ENCODE data around the gene SAMD9.

Gene SAMD9

GRCh38 chr7:93117852-93118530, at the start of gene SAMD9:
TSS of gene SAMD9 (minus strand) at chr7:93117979. CDS start at chr7:93106097, 11,882 bp downstream.
- Mint-ChIP-seq H3K27me3 (no peaks in the 10 kb centered on the region), H3K4me1 (peaks cover 32% of the 10 kb centered on the region), H3K27ac (peak within 1 kb of the TSS; percentile 69 to 83), H3K4me3 (peak within 1 kb of the TSS; percentile 74 to 84), H3K9me3 (peaks cover 10 to 25% of the 10 kb centered on the region in 2 donors)
- peak; percentile 41 to 52 for DNase-seq
- ATAC-seq: peak; percentile 94

GRCh38 chr7:93165447-93165846, 47.7 kb upstream of the SAMD9 start:
- no peak overlapping the region for H3K4me3 Mint-ChIP-seq
- H3K9me3 Mint-ChIP-seq: peaks cover 31 to 50% of the 10 kb centered on the region in 2 donors
- no peaks in the 10 kb centered on the region for H3K4me1 Mint-ChIP-seq
- peaks cover 9% of the 10 kb centered on the region for H3K27me3 Mint-ChIP-seq
- ATAC-seq (peak; percentile 90), DNase-seq (no peak)
- no peak overlapping the region for H3K27ac Mint-ChIP-seq

- DNase-seq: no peak
- H3K4me1 Mint-ChIP-seq: no peaks in the 10 kb centered on the region
- no peak for ATAC-seq
- H3K27me3 Mint-ChIP-seq: peaks cover 9% of the 10 kb centered on the region
- peaks cover 31 to 54% of the 10 kb centered on the region in 2 donors for H3K9me3 Mint-ChIP-seq
- no peak overlapping the region for H3K27ac Mint-ChIP-seq
- H3K4me3 Mint-ChIP-seq: no peak overlapping the region
Measured at GRCh38 chr7:93164766-93165165, 47.0 kb upstream of the SAMD9 start.

GRCh38 chr7:93161181-93161762, 43.5 kb upstream of the SAMD9 start:
- H3K4me1 Mint-ChIP-seq: peaks cover 8% of the 10 kb centered on the region
- ATAC-seq (no peak), DNase-seq (no peak)
- no peaks in the 10 kb centered on the region for H3K27me3 Mint-ChIP-seq
- H3K4me3 Mint-ChIP-seq: no peak overlapping the region
- peaks cover 16 to 34% of the 10 kb centered on the region in 2 donors for H3K9me3 Mint-ChIP-seq
- H3K27ac Mint-ChIP-seq: no peak overlapping the region

- DNase-seq: no peak
- peaks cover 8% of the 10 kb centered on the region for H3K4me1 Mint-ChIP-seq
- H3K27ac Mint-ChIP-seq: no peak overlapping the region
- no peak for ATAC-seq
- peaks cover 16 to 34% of the 10 kb centered on the region in 2 donors for H3K9me3 Mint-ChIP-seq
- H3K27me3 Mint-ChIP-seq: no peaks in the 10 kb centered on the region
- no peak overlapping the region for H3K4me3 Mint-ChIP-seq
Measured at GRCh38 chr7:93160410-93160809, 42.6 kb upstream of the SAMD9 start.

GRCh38 chr7:93159490-93159889, 41.7 kb upstream of the SAMD9 start:
- ATAC-seq (no peak), DNase-seq (no peak)
- Mint-ChIP-seq H3K4me1 (peaks cover 8% of the 10 kb centered on the region), H3K4me3 (no peak overlapping the region), H3K9me3 (peaks cover 16 to 34% of the 10 kb centered on the region in 2 donors), H3K27me3 (no peaks in the 10 kb centered on the region), H3K27ac (no peak overlapping the region)

GRCh38 chr7:93156884-93157283, 39.1 kb upstream of the SAMD9 start:
- DNase-seq (no peak), ATAC-seq (no peak)
- H3K4me1 Mint-ChIP-seq: peaks cover 8% of the 10 kb centered on the region
- no peak overlapping the region for H3K27ac Mint-ChIP-seq
- H3K27me3 Mint-ChIP-seq: no peaks in the 10 kb centered on the region
- H3K4me3 Mint-ChIP-seq: no peak overlapping the region
- peaks cover 7 to 24% of the 10 kb centered on the region in 2 donors for H3K9me3 Mint-ChIP-seq

- no peak overlapping the region for H3K4me3 Mint-ChIP-seq
- H3K9me3 Mint-ChIP-seq: peaks cover 8 to 11% of the 10 kb centered on the region in 2 donors
- H3K4me1 Mint-ChIP-seq: peaks cover 38% of the 10 kb centered on the region
- ATAC-seq (no peak), DNase-seq (no peak)
- H3K27ac Mint-ChIP-seq: no peak overlapping the region
- no peaks in the 10 kb centered on the region for H3K27me3 Mint-ChIP-seq
Measured at GRCh38 chr7:93150200-93150835, 32.5 kb upstream of the SAMD9 start.

- Mint-ChIP-seq H3K4me1 (peaks cover 38% of the 10 kb centered on the region), H3K27ac (peak overlapping the region; percentile 99), H3K4me3 (peak overlapping the region; percentile 87 to 95), H3K9me3 (peaks cover 8 to 11% of the 10 kb centered on the region in 2 donors), H3K27me3 (no peaks in the 10 kb centered on the region)
- DNase-seq (no peak), ATAC-seq (no peak)
Measured at GRCh38 chr7:93148727-93149126, 30.9 kb upstream of the SAMD9 start.

GRCh38 chr7:93148144-93148543, 30.4 kb upstream of the SAMD9 start, which contains the start of gene SAMD9L:
TSS of gene SAMD9L (minus strand) at chr7:93148385. CDS start at chr7:93135971, 12,414 bp downstream.
- peak within 1 kb of the TSS; percentile 87 to 95 for H3K4me3 Mint-ChIP-seq
- peaks cover 8 to 11% of the 10 kb centered on the region in 2 donors for H3K9me3 Mint-ChIP-seq
- H3K27me3 Mint-ChIP-seq: no peaks in the 10 kb centered on the region
- H3K27ac Mint-ChIP-seq: peak within 1 kb of the TSS; percentile 99
- peaks cover 38% of the 10 kb centered on the region for H3K4me1 Mint-ChIP-seq
- ATAC-seq: peak; percentile 64
- DNase-seq: no peak

GRCh38 chr7:93147363-93147762, 29.6 kb upstream of the SAMD9 start:
- ATAC-seq: peak; percentile 88
- Mint-ChIP-seq H3K27me3 (no peaks in the 10 kb centered on the region), H3K4me1 (peaks cover 38% of the 10 kb centered on the region)

GRCh38 chr7:93146472-93147141, 28.8 kb upstream of the SAMD9 start:
- no peak for DNase-seq
- no peaks in the 10 kb centered on the region for H3K27me3 Mint-ChIP-seq
- peak overlapping the region; percentile 87 to 95 for H3K4me3 Mint-ChIP-seq
- ATAC-seq: peak; percentile 57
- H3K4me1 Mint-ChIP-seq: peaks cover 38% of the 10 kb centered on the region
- H3K9me3 Mint-ChIP-seq: peaks cover 8 to 11% of the 10 kb centered on the region in 2 donors
- peak overlapping the region; percentile 45 to 86 for H3K27ac Mint-ChIP-seq

More at GRCh38 chr7:93147363-93147762, 29.6 kb upstream of the SAMD9 start:
- peak overlapping the region; percentile 23 to 80 for H3K27ac Mint-ChIP-seq
- peaks cover 8 to 11% of the 10 kb centered on the region in 2 donors for H3K9me3 Mint-ChIP-seq
- peak overlapping the region; percentile 87 to 95 for H3K4me3 Mint-ChIP-seq
- DNase-seq: peak; percentile 24 to 30

GRCh38 chr7:93146036-93146435, 28.3 kb upstream of the SAMD9 start:
- peaks cover 38% of the 10 kb centered on the region for H3K4me1 Mint-ChIP-seq
- peak overlapping the region; percentile 17 to 52 for H3K4me3 Mint-ChIP-seq
- peak overlapping the region in 1 of 2 donors; percentile 17 for H3K27ac Mint-ChIP-seq
- H3K27me3 Mint-ChIP-seq: no peaks in the 10 kb centered on the region
- peaks cover 8 to 11% of the 10 kb centered on the region in 2 donors for H3K9me3 Mint-ChIP-seq
- no peak for DNase-seq
- ATAC-seq: no peak

GRCh38 chr7:93145354-93145753, 27.6 kb upstream of the SAMD9 start:
- H3K27me3 Mint-ChIP-seq: no peaks in the 10 kb centered on the region
- peaks cover 7 to 8% of the 10 kb centered on the region in 2 donors for H3K9me3 Mint-ChIP-seq
- DNase-seq: no peak
- no peak overlapping the region for H3K27ac Mint-ChIP-seq
- peaks cover 38% of the 10 kb centered on the region for H3K4me1 Mint-ChIP-seq
- no peak overlapping the region for H3K4me3 Mint-ChIP-seq
- ATAC-seq: no peak

GRCh38 chr7:93142127-93142526, 24.3 kb upstream of the SAMD9 start:
- no peak overlapping the region for H3K27ac Mint-ChIP-seq
- DNase-seq (no peak), ATAC-seq (no peak)
- peaks cover 0 to 7% of the 10 kb centered on the region in 2 donors for H3K9me3 Mint-ChIP-seq
- no peak overlapping the region for H3K4me3 Mint-ChIP-seq
- H3K4me1 Mint-ChIP-seq: peaks cover 14% of the 10 kb centered on the region
- H3K27me3 Mint-ChIP-seq: no peaks in the 10 kb centered on the region
